Thyroid gland (tissue), 4 donors: ENCODE data around the gene DNAJC22.
A peak's percentile ranks its signal among the peaks of the same experiment; 100 is the strongest.

Experiments used
- POLR2A ChIP-seq, 2 donors: fragments of 450-650 bp; IDR thresholded peaks; one replicate each; pipeline ENCODE4 v1.6.1; 2017; ENCODE audit warnings: antibody characterized with exemption in 2 of 2, mild to moderate bottlenecking in 2 of 2, moderate library complexity in 1 of 2
- TF ChIP-seq, protein P1 (sequence below), 6 experiments: fragments of 200-600 bp in 3 of 6; fragments of 450-650 bp in 3 of 6; sonication (generic) in 3 of 6; IDR thresholded peaks; one replicate each; pipeline ENCODE4 v1.5.1; 2016 to 2019; ENCODE audit warnings: antibody characterized with exemption in 6 of 6, mild to moderate bottlenecking in 2 of 6, inconsistent platforms in 1 of 6, moderate library complexity in 1 of 6

- TF ChIP-seq, protein P1, sequence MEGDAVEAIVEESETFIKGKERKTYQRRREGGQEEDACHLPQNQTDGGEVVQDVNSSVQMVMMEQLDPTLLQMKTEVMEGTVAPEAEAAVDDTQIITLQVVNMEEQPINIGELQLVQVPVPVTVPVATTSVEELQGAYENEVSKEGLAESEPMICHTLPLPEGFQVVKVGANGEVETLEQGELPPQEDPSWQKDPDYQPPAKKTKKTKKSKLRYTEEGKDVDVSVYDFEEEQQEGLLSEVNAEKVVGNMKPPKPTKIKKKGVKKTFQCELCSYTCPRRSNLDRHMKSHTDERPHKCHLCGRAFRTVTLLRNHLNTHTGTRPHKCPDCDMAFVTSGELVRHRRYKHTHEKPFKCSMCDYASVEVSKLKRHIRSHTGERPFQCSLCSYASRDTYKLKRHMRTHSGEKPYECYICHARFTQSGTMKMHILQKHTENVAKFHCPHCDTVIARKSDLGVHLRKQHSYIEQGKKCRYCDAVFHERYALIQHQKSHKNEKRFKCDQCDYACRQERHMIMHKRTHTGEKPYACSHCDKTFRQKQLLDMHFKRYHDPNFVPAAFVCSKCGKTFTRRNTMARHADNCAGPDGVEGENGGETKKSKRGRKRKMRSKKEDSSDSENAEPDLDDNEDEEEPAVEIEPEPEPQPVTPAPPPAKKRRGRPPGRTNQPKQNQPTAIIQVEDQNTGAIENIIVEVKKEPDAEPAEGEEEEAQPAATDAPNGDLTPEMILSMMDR (IDR thresholded peaks at IDR 0.05): peak; percentile 78 to 97 (median 90)
- TF ChIP-seq POLR2A (IDR thresholded peaks at IDR 0.05): no peak
Observed at GRCh38 chr12:49331380-49332222, 15.1 kb upstream of the DNAJC22 start.
